Stomach (tissue), 9 donors: Measurements from ENCODE around the gene FBXW7. TPM values are rescaled to one million over a fixed set of nuclear protein-coding genes. Genes with fewer than 3 reads are reported as not detected.

Experiments
- DNase-seq, 2 donors: peaks; one replicate each; pipeline versions ENCODE4 v3.0.0 to v3.0.0-alpha.2; 2013 to 2019
- H3K27ac ChIP-seq, 5 donors: fragments of 200-600 bp in 4 of 5; sonication (generic) in 4 of 5; one replicate each; pipeline ENCODE4 v1.5.1; 2013 to 2019; ENCODE audit warnings: mild to moderate bottlenecking in 1 of 5, moderate library complexity in 1 of 5
- H3K27me3 ChIP-seq, 3 donors: fragments of 200-600 bp; sonication (generic); one replicate each; pipeline ENCODE4 v1.5.1; 2017 to 2019; ENCODE audit warnings: mixed run types in 1 of 3
- H3K36me3 ChIP-seq, 4 donors: fragments of 200-600 bp; sonication (generic); 1 replicate in 3 of 4; 2 replicates in 1 of 4; pipeline ENCODE4 v1.5.1; 2016 to 2019
- H3K4me1 ChIP-seq, 4 donors: fragments of 200-600 bp; sonication (generic); one replicate each; pipeline ENCODE4 v1.5.1; 2016 to 2019
- H3K4me3 ChIP-seq, 4 donors: fragments of 200-600 bp; sonication (generic) in 3 of 4; one replicate each; pipeline ENCODE4 v1.5.1; 2016 to 2019; ENCODE audit warnings: mild to moderate bottlenecking in 1 of 4
- H3K9me3 ChIP-seq, 4 donors: fragments of 200-600 bp; sonication (generic); one replicate each; pipeline ENCODE4 v1.5.1; 2016 to 2019
- EP300 ChIP-seq: sonication (generic); formaldehyde crosslinking; IDR thresholded peaks from one replicate; pipeline ENCODE4 v1.6.1; 2017; ENCODE audit warnings: antibody characterized with exemption
- POLR2A ChIP-seq, 4 donors: fragments of 450-650 bp; IDR thresholded peaks; one replicate each; pipeline ENCODE4 v1.6.1; 2016; ENCODE audit warnings: antibody characterized with exemption in 4 of 4, control low read depth in 2 of 4, mild to moderate bottlenecking in 1 of 4, moderate library complexity in 1 of 4
- POLR2AphosphoS5 ChIP-seq, 3 donors: sonication (generic); formaldehyde crosslinking; IDR thresholded peaks; one replicate each; pipeline ENCODE4 v1.6.1; 2016; ENCODE audit warnings: antibody characterized with exemption in 3 of 3
- WGBS, 5 donors: extraction: QIAGEN DNeasy Blood & Tissue Kit in 3 of 5; methylation state at CpG; one replicate each; pipeline versions ENCODE4 v1.1.5 to v1.1.7; 2013 to 2018; 5-methylcytosine and 5-hydroxymethylcytosine counted together
- intact Hi-C: fragments of 100-400 bp; cut with DNase I; formaldehyde crosslinking; loops from one replicate; pipeline ENCODE4 v1.15.1; 2023; ENCODE audit warnings: low total_unique reads
- polyA plus RNA-seq, 3 donors: library from polyadenylated mRNA; stranded (reverse); fragments of 200-250 nt; gene quantifications; one replicate each; pipeline ENCODE4 v1.2.3, GENCODE V29; 2013
- total RNA-seq, 5 donors: library from RNA; depleted of rRNA; stranded (reverse); fragments of >200 nt; gene quantifications; one replicate each; pipeline versions ENCODE4 v1.1.0 to v1.2.3, GENCODE V29; 2014 to 2016
- TF ChIP-seq, protein P1 (sequence below), 7 experiments: fragments of 450-650 bp in 4 of 7; fragments of 200-600 bp in 3 of 7; sonication (generic) in 3 of 7; IDR thresholded peaks; one replicate each; pipeline ENCODE4 v1.5.1; 2016 to 2019; ENCODE audit warnings: antibody characterized with exemption in 7 of 7, control low read depth in 2 of 7, mild to moderate bottlenecking in 1 of 7
- donor health status: healthy with polysubstance abuse.
- donor health status: Bipolar disorder and iron deficiency.
- donor health status: healthy.

FBXW7 gene
- total and polyA plus RNA-seq, 8 donors: 8.7 to 119 (median 25.1) TPM

DNA sequence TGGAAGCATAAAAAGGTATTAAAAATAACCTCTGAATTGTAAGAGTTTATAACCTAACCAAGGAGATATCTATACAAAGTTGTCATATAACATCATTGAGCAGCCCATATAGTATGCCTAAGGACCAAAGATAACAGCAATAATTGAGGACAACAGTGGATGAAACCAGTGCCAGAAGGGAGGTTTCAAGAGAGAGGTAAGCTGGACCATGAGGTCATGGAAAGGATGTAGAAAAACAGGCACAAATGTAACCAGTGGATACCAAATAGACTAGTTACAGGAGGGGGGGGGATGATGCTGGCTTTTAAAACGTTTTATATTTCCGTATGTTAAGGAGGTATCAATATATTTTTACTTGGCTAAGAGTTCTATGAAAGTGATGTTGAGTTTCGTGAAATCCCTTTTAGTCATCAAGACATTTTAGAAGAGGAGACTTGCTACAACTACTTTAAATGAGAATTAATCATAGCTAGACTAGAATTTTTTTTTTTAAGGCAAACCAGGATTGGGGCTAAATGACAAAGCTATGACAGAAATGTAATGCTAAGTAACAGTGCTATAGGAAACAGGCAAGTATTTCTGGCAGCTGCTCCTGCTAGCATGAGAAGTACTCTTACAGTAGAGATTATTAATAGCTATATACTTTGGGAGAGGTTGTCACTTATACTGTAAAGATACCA lies 161.1 kb downstream of the FBXW7 start:
- peaks cover 0 to 7% (median 0%) of the 10 kb centered on the region in 4 donors for H3K4me1 ChIP-seq
- H3K36me3 ChIP-seq: no peaks in the 10 kb centered on the region
- 68 to 87% (median 81%) methylated on average over 3 of the region's 3 CpGs for WGBS, 5 donors
- no peak for TF ChIP-seq EP300
- TF ChIP-seq POLR2AphosphoS5 (IDR thresholded peaks at IDR 0.05): no peak
- TF ChIP-seq, protein P1, sequence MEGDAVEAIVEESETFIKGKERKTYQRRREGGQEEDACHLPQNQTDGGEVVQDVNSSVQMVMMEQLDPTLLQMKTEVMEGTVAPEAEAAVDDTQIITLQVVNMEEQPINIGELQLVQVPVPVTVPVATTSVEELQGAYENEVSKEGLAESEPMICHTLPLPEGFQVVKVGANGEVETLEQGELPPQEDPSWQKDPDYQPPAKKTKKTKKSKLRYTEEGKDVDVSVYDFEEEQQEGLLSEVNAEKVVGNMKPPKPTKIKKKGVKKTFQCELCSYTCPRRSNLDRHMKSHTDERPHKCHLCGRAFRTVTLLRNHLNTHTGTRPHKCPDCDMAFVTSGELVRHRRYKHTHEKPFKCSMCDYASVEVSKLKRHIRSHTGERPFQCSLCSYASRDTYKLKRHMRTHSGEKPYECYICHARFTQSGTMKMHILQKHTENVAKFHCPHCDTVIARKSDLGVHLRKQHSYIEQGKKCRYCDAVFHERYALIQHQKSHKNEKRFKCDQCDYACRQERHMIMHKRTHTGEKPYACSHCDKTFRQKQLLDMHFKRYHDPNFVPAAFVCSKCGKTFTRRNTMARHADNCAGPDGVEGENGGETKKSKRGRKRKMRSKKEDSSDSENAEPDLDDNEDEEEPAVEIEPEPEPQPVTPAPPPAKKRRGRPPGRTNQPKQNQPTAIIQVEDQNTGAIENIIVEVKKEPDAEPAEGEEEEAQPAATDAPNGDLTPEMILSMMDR (IDR thresholded peaks at IDR 0.05): no peak
- no peak for TF ChIP-seq POLR2A (IDR thresholded peaks at IDR 0.05)
- H3K4me3 ChIP-seq: no peak overlapping the region
- DNase-seq: no peak
- H3K27me3 ChIP-seq: no peaks in the 10 kb centered on the region
- no peak overlapping the region for H3K27ac ChIP-seq
- intact Hi-C loops: no loop called here
- no peaks in the 10 kb centered on the region for H3K9me3 ChIP-seq

DNA sequence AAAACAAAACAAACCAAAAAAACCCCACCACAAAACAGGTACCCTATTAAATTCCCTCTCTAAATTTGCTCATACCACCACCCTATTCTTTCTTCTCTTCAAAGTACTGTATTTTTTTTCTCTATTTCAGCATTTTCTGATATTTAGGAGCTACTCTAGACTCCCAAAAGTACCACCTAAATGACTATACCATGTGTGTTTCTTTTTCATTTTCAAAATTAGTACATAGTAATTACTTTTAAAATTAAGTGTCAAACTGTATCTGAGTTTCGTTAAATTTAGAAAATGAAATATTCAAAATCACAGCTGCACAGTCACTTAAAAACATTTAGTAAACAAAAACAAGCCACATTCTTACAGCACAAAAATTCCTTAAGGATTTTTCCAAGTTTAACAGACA lies 161.7 kb downstream of the FBXW7 start:
- no peaks in the 10 kb centered on the region for H3K36me3 ChIP-seq
- intact Hi-C loops: no loop called here
- 69 to 82% (median 77%) methylated on average over 1 of the region's 1 CpG for WGBS, 5 donors

GRCh38 chr4:152372444-152372843 lies 163.4 kb downstream of the FBXW7 start:
- TF ChIP-seq, protein P1 (IDR thresholded peaks at IDR 0.05): no peak
- no peak for TF ChIP-seq POLR2AphosphoS5 (IDR thresholded peaks at IDR 0.05)
- no peak for TF ChIP-seq POLR2A (IDR thresholded peaks at IDR 0.05)
- no peak overlapping the region for H3K27ac ChIP-seq
- H3K4me3 ChIP-seq: no peak overlapping the region
- H3K4me1 ChIP-seq: peaks cover 0 to 10% (median 0%) of the 10 kb centered on the region in 4 donors
- H3K27me3 ChIP-seq: no peaks in the 10 kb centered on the region
- DNase-seq: no peak
- intact Hi-C loops: no loop called here
- H3K9me3 ChIP-seq: no peaks in the 10 kb centered on the region
- H3K36me3 ChIP-seq: no peaks in the 10 kb centered on the region

More for the DNA sequence above, 161.7 kb downstream of the FBXW7 start:
- no peaks in the 10 kb centered on the region for H3K9me3 ChIP-seq
- TF ChIP-seq POLR2AphosphoS5 (IDR thresholded peaks at IDR 0.05) (no peak), POLR2A (IDR thresholded peaks at IDR 0.05) (no peak), EP300 (no peak)
- TF ChIP-seq, protein P1 (IDR thresholded peaks at IDR 0.05): no peak
- no peak overlapping the region for H3K4me3 ChIP-seq
- H3K27ac ChIP-seq: no peak overlapping the region
- no peak for DNase-seq
- H3K27me3 ChIP-seq: no peaks in the 10 kb centered on the region
- peaks cover 0 to 10% (median 0%) of the 10 kb centered on the region in 4 donors for H3K4me1 ChIP-seq

GRCh38 chr4:152369902-152370295 lies 166.0 kb downstream of the FBXW7 start:
- 48 to 74% (median 51%) methylated on average over 1 of the region's 1 CpG for WGBS, 5 donors

More at GRCh38 chr4:152369902-152370295, 166.0 kb downstream of the FBXW7 start:
- Histone ChIP-seq H3K36me3 (no peaks in the 10 kb centered on the region), H3K4me3 (no peak overlapping the region), H3K9me3 (peaks cover 0 to 5% (median 0%) of the 10 kb centered on the region in 4 donors), H3K27ac (no peak overlapping the region), H3K27me3 (no peaks in the 10 kb centered on the region), H3K4me1 (peaks cover 0 to 10% (median 0%) of the 10 kb centered on the region in 4 donors)
- TF ChIP-seq, protein P1 (IDR thresholded peaks at IDR 0.05): peak in 1 of 7 experiments; percentile 6
- TF ChIP-seq POLR2A (IDR thresholded peaks at IDR 0.05) (no peak), EP300 (no peak), POLR2AphosphoS5 (IDR thresholded peaks at IDR 0.05) (no peak)
- intact Hi-C loops: no loop called here
- no peak for DNase-seq
